ENCODE results near the gene TCF19. TPM values are rescaled to one million over a fixed set of nuclear protein-coding genes. Genes with fewer than 3 reads are reported as not detected.
"Not testable (repeated sequence)": the region's sequence is repeated elsewhere in the genome, so short reads cannot be mapped to it uniquely, and the experiment has no call there.

Gene TCF19
- total RNA-seq, 4 donors from 2014 or later: 18.9 to 24.2 (median 20.8) TPM

DNA sequence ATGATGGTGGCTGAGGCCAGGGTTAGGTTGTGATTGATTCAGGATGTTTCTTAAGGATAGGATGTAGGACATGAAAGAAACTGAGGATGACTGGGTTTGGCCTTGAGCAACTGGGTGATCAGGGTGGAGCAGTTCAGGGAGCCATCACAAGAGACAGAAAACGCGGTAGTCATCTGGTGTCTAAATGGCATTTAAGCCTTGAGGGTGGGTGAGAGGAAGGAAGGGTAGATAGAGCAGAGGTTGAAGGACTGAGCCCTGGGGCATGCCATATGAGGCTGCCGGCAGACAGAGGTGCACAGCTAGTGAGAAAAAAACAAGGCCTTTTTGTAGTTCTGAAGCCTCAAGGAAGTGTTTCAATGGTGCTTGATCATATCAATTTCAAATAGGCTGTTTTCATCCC is 10.2 kb downstream of the TCF19 start:
- no peak for DNase-seq (ENCODE audit: low spot score in 2 of 2)
- TF ChIP-seq POLR2A (IDR thresholded peaks at IDR 0.05): no peak
- TF ChIP-seq, protein P1, sequence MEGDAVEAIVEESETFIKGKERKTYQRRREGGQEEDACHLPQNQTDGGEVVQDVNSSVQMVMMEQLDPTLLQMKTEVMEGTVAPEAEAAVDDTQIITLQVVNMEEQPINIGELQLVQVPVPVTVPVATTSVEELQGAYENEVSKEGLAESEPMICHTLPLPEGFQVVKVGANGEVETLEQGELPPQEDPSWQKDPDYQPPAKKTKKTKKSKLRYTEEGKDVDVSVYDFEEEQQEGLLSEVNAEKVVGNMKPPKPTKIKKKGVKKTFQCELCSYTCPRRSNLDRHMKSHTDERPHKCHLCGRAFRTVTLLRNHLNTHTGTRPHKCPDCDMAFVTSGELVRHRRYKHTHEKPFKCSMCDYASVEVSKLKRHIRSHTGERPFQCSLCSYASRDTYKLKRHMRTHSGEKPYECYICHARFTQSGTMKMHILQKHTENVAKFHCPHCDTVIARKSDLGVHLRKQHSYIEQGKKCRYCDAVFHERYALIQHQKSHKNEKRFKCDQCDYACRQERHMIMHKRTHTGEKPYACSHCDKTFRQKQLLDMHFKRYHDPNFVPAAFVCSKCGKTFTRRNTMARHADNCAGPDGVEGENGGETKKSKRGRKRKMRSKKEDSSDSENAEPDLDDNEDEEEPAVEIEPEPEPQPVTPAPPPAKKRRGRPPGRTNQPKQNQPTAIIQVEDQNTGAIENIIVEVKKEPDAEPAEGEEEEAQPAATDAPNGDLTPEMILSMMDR (IDR thresholded peaks at IDR 0.05): no peak
- intact Hi-C loops (cut with DNase I; ENCODE audit: low total_unique reads): no loop called here
- WGBS, 2 donors: 61 to 73% methylated on average over 3 of the region's 3 CpGs
- H3K4me3 ChIP-seq (ENCODE audit: low read depth, poor library complexity, severe bottlenecking): no peak overlapping the region

DNA sequence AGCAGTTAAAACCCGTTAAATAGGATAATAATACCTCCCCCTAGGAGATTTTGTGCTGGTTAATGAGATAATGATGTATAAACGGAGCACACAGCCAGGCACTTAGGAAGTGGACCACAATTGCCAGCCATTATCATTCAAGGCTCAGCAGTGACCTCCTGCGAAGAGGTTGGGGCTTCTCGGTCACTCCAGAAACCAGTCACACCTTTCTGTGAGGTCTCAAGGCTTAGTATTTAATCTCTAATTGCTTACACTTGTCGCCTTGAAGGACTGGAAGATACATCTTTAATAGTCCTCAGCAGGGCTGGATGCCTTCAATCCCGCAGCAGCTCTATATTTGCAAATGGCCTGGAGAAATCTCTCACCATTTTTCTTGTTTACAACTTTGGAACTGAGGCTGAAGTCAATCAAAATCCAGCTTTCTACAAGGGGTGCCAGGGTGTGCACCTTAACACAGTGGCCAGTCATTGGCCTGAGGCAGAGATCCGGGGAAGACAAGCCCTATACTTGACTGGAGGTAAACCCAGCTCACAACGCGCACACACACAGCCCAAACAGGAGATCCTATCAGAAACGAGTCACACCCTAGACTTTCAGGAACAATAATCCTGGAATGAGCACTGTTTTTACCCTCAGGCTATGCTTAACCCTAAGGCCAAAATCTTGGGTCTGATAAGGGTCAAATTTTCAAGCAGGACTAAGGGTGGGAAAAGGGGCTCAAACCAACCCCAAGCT is 10.9 kb downstream of the TCF19 start:
- TF ChIP-seq POLR2A (IDR thresholded peaks at IDR 0.05): no peak
- TF ChIP-seq, protein P1 (IDR thresholded peaks at IDR 0.05): no peak
- intact Hi-C loops (cut with DNase I; ENCODE audit: low total_unique reads): no loop called here
- H3K4me3 ChIP-seq (ENCODE audit: low read depth, poor library complexity, severe bottlenecking): no peak overlapping the region
- no peak for DNase-seq (ENCODE audit: low spot score in 2 of 2)
- WGBS, 2 donors: 60 to 63% methylated on average over 10 of the region's 10 CpGs

DNA sequence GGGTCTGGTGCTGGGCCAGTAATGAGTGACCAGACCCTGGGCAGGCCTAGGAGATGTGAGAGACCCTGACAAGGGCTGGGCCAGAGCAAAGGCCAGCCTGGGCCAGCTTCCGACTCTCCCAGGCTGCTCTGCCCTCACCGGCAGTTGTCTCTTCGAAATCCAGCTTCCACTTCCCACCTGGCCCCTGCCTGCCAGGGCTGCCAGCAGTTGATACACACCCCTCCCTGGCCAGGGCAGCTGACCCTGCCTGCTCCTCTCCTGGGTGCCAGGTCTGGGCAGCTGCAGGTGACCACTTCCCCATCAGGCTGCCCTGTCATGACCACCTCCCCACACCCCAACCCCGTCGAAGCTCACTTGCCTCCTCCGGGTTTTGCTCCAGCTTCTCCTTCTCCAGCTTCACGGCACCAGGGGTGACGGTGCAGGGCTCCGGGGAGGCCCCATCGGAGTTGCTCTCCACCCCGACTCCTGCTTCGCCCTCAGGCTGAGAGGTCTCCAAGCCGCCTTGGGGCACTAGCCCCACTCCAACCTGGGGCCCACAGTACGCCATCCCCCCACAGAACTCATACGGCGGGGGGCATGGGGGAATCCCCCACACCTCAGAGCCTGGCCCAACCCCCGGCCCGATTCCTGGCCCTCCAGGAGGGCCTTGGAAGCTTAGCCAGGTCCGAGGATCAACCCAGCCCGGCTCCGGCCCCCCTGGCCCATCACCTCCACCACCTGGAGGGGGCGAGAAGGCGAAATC is 11.6 kb downstream of the TCF19 start:
- intact Hi-C loops (cut with DNase I; ENCODE audit: low total_unique reads); H3K4me3 ChIP-seq (ENCODE audit: low read depth, poor library complexity, severe bottlenecking); DNase-seq (ENCODE audit: low spot score in 2 of 2): not testable (repeated sequence)
- 53 to 70% methylated on average over 21 of the region's 23 CpGs for WGBS, 2 donors

DNA sequence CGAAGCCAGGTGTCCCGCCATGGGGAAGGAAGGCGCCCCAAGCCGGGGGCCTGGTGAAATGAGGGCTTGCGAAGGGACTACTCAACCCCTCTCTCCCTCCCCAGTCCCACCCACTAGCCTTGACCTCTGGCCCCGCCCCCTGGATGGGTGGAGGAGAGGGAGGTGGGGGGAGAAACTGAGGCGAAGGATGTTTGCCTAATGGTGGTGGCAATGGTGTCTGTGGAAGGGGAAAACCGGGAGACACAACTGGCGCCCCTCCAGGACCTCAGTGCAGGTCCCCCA is 12.2 kb downstream of the TCF19 start, which contains the start of gene POU5F1:
TSS of gene POU5F1 (minus strand) at position 83 of the 282 bp plus-strand sequence. CDS start at position 21, 62 bp downstream.
- 71 to 72% methylated on average over 7 to 9 of the region's 9 CpGs for WGBS, 2 donors
- TF ChIP-seq, protein P1 (IDR thresholded peaks at IDR 0.05): no peak
- TF ChIP-seq POLR2A (IDR thresholded peaks at IDR 0.05): no peak
- intact Hi-C loops (cut with DNase I; ENCODE audit: low total_unique reads): no loop called here

DNA sequence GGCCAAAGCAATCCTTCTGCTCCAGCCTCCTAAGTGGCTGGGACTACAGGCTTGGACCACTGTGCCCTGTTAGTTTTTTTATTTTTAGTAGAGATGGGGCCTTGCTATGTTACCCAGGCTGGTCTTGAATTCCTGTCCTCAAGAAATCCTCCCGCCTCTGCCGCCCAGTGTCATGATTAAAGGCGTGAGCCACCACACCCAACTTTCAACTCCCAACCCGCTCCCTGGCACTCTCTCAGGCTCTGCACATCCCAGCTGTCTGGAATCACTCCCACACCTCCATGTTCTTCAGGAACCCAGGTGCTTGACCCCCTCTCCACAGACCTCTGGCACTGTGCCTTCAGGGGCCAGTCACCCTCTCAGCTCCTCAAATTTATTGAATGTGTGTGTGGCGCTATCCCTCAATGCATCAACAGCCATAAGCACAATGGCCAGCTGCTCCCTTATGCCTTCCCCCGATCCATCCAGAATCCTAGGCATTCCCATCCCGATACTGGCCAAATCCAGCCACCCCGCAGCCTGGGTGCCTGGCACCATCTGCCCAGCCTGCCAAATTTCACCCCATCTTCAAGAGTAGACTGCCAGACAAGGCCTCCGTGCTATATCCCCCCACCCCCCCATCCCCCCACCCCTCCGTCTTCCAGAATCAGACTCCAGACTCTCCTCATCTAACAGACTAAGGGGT is 12.7 kb downstream of the TCF19 start:
- WGBS, 2 donors: 81 to 85% methylated on average over 10 of the region's 10 CpGs
- TF ChIP-seq, protein P1 (IDR thresholded peaks at IDR 0.05): no peak
- TF ChIP-seq POLR2A (IDR thresholded peaks at IDR 0.05): no peak
- H3K4me3 ChIP-seq (ENCODE audit: low read depth, poor library complexity, severe bottlenecking): no peak overlapping the region
- DNase-seq (ENCODE audit: low spot score in 2 of 2): no peak
- intact Hi-C loops (cut with DNase I; ENCODE audit: low total_unique reads): no loop called here

More for the DNA sequence above, 12.2 kb downstream of the TCF19 start, which contains the start of gene POU5F1:
- no peak for DNase-seq (ENCODE audit: low spot score in 2 of 2)
- no peak within 1 kb of the TSS for H3K4me3 ChIP-seq (ENCODE audit: low read depth, poor library complexity, severe bottlenecking)

All from lower leg skin (tissue), 4 donors.